ENCODE data around the gene CPNE2. TPM values are rescaled to one million over a fixed set of nuclear protein-coding genes. Genes with fewer than 3 reads are reported as not detected.

Gene CPNE2
- total and polyA plus RNA-seq, 2 donors = 24.6 to 43.0 TPM

DNA sequence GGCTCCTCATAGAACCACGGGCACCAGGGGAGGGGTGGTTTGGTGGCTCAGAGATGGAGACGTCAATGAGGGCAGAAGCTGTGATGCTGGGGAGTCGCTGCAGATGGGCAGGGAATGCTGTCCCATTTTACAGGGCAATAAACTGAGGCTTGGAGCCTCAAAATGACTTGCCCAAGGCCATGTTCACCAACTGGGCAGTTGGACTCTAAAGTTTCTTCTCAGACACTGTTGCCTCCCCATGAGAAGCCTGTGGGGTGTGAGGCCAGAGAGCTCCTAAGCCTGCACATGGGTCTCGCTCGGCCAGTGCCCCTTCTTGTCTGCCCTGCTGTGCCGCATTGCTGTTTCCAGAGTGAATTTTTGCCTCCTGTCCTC is 38.6 kb downstream of the CPNE2 start:
- no peak overlapping the region for H3K4me3 ChIP-seq (ENCODE audit: low read depth, low read length)
- no peak overlapping the region for H3K27ac ChIP-seq (ENCODE audit: low read depth)
- 94% methylated on average over 6 of the region's 6 CpGs for WGBS
- no peaks in the 10 kb centered on the region for H3K4me1 ChIP-seq (ENCODE audit: insufficient read depth)
- DNase-seq (ENCODE audit: extremely low spot score) = no peak
- no peaks in the 10 kb centered on the region for H3K36me3 ChIP-seq (ENCODE audit: insufficient read depth)

DNA sequence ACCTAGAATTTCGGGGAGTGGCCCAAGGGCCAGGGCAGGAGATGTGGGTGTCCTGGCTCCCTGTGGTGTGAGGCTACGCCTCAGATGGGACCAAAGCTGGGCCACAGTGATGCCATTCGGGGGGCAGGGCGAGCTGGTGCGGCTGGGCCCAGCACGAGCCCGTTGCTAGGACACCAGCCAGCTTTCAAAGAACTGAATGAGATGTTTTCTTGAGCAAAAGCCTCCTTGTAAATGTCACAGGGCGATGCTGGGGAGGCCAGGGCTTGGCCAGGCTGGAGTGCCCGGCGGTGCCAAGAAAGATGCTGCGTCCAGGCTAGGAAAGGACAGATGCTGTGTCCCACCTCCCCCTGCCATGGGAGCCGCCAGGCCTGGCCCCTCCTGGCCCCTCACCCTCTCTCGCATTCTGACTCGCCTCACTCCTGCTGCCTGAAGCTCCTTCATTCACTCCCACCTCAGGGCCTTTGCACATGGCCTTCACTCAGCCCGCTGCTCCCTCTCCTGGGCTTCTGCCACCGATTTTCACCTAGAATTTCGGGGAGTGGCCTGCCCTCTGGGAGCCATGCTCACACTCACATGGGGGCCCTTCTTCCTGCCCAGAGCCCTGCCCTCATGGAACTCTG is 39.1 kb downstream of the CPNE2 start:
- 81% methylated on average over 17 of the region's 17 CpGs for WGBS
- Histone ChIP-seq H3K36me3 (ENCODE audit: insufficient read depth) (no peaks in the 10 kb centered on the region), H3K4me3 (ENCODE audit: low read depth, low read length) (no peak overlapping the region), H3K4me1 (ENCODE audit: insufficient read depth) (no peaks in the 10 kb centered on the region), H3K27ac (ENCODE audit: low read depth) (no peak overlapping the region)
- DNase-seq (ENCODE audit: extremely low spot score) = no peak

DNA sequence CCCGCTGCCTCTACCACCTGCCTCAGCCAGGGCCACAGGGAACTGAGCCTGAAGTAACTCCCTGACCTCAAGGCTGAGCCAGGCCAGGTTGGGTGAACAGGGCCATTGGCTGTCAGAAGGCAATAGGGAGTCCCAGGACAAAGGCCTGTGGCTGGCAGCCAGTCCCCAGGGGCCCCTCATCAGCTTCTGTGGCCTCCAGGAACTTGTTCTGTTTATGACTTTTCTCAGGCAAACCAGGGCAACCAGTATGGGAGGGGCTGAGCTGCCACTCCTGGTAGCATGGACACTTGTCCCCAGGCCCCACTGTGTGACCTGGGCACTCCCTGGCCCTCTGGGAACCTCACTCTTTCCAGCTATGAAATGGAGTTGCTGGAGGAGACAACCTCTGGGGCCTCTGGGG is 40.1 kb downstream of the CPNE2 start:
- no peaks in the 10 kb centered on the region for H3K4me1 ChIP-seq (ENCODE audit: insufficient read depth)
- H3K36me3 ChIP-seq (ENCODE audit: insufficient read depth) = no peaks in the 10 kb centered on the region
- no peak for DNase-seq (ENCODE audit: extremely low spot score)
- H3K27ac ChIP-seq (ENCODE audit: low read depth) = no peak overlapping the region
- WGBS = 97% methylated on average over 1 of the region's 1 CpG
- no peak overlapping the region for H3K4me3 ChIP-seq (ENCODE audit: low read depth, low read length)

- no peaks in the 10 kb centered on the region for H3K36me3 ChIP-seq (ENCODE audit: insufficient read depth)
- no peak for DNase-seq (ENCODE audit: extremely low spot score)
- 67% methylated on average over 4 of the region's 4 CpGs for WGBS
- H3K4me3 ChIP-seq (ENCODE audit: low read depth, low read length) = no peak overlapping the region
- H3K27ac ChIP-seq (ENCODE audit: low read depth) = no peak overlapping the region
- no peaks in the 10 kb centered on the region for H3K4me1 ChIP-seq (ENCODE audit: insufficient read depth)
Observed at GRCh38 chr16:57133031-57133430, 40.6 kb downstream of the CPNE2 start.

- DNase-seq (ENCODE audit: extremely low spot score) = no peak
- 90% methylated on average over 10 of the region's 10 CpGs for WGBS
Observed at GRCh38 chr16:57133886-57134285, 41.5 kb downstream of the CPNE2 start.

GRCh38 chr16:57134982-57135381 is 42.6 kb downstream of the CPNE2 start:
- H3K27ac ChIP-seq (ENCODE audit: low read depth) = no peak overlapping the region
- no peak overlapping the region for H3K4me3 ChIP-seq (ENCODE audit: low read depth, low read length)
- H3K4me1 ChIP-seq (ENCODE audit: insufficient read depth) = no peaks in the 10 kb centered on the region
- DNase-seq (ENCODE audit: extremely low spot score) = no peak
- 88% methylated on average over 2 of the region's 2 CpGs for WGBS
- H3K36me3 ChIP-seq (ENCODE audit: insufficient read depth) = no peaks in the 10 kb centered on the region

More at GRCh38 chr16:57133886-57134285, 41.5 kb downstream of the CPNE2 start:
- H3K4me3 ChIP-seq (ENCODE audit: low read depth, low read length) = no peak overlapping the region
- H3K27ac ChIP-seq (ENCODE audit: low read depth) = no peak overlapping the region
- no peaks in the 10 kb centered on the region for H3K4me1 ChIP-seq (ENCODE audit: insufficient read depth)
- no peaks in the 10 kb centered on the region for H3K36me3 ChIP-seq (ENCODE audit: insufficient read depth)

GRCh38 chr16:57137043-57137442 is 44.7 kb downstream of the CPNE2 start:
- WGBS = 81% methylated on average over 14 of the region's 14 CpGs
- H3K36me3 ChIP-seq (ENCODE audit: insufficient read depth) = no peaks in the 10 kb centered on the region
- no peak overlapping the region for H3K4me3 ChIP-seq (ENCODE audit: low read depth, low read length)
- DNase-seq (ENCODE audit: extremely low spot score) = no peak
- no peaks in the 10 kb centered on the region for H3K4me1 ChIP-seq (ENCODE audit: insufficient read depth)
- H3K27ac ChIP-seq (ENCODE audit: low read depth) = no peak overlapping the region

DNA sequence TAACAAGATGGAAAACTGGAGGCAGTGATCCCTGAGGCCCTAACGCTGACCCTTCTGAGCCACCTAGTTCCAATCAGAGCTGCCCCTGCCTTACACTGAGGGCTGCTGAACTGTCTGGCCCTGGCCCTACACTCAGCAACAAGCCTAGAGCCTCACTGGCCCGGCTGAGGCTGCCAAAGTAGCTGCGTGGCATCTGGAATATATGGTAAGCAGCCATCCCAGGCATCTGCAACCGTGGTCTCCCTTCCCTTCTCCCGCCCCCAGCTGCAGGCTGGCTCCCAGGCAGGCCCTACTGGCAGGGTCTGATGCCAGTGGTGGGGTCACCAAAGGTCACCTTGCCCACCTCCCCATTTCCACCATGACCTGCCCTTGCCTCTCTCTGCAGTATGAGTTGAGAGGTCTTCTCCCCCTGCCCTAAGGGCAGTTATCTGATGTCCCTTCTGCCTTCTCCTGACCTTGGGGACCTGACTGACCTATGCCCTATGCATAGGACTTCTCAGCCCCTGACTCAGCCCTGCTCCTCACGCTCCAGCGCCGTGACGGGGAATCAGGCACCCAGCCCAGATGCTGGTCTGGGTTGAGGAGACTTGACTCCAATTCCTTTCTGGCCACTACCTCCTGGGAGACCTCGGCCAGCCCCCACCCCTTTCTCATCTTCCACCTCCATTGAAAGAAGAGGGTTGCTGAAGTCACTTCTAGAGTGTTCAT is 45.3 kb downstream of the CPNE2 start:
- Histone ChIP-seq H3K4me1 (ENCODE audit: insufficient read depth) (no peaks in the 10 kb centered on the region), H3K27ac (ENCODE audit: low read depth) (no peak overlapping the region), H3K36me3 (ENCODE audit: insufficient read depth) (no peaks in the 10 kb centered on the region), H3K4me3 (ENCODE audit: low read depth, low read length) (no peak overlapping the region)
- 79% methylated on average over 10 of the region's 10 CpGs for WGBS
- no peak for DNase-seq (ENCODE audit: extremely low spot score)

DNA sequence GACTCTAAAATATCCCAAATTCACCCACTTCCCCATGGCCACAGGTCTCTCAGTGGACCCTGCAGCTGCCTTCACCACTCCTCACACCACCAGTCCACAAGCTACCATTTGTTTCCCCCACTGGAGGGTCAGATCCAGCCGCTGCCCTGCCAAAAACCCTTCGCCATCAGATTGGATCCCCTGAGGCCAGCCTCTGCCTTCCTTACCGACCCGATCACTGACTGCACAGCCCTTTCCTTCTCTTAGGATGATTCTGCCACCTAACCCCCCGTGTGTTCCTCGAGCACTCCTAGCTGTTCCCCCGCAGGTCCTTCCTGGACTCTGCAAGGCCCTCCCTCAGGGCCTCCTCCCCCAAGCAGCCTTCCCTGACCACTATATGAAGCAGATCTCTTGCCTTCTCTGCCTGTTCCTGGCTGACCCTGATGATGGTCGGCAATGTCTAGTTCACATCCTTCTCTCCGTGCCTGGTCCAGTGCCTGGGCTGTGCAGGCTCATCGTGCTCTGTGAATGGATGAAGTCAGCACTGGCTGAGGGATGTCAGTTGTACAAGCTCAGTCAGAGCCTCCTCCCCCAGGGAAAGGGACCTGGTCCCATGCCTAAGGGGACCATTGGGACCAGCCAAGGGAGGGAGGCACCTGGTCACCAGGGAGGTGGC is 46.0 kb downstream of the CPNE2 start:
- H3K4me3 ChIP-seq (ENCODE audit: low read depth, low read length) = no peak overlapping the region
- no peak overlapping the region for H3K27ac ChIP-seq (ENCODE audit: low read depth)
- DNase-seq (ENCODE audit: extremely low spot score) = no peak
- H3K36me3 ChIP-seq (ENCODE audit: insufficient read depth) = no peaks in the 10 kb centered on the region
- 89% methylated on average over 10 of the region's 10 CpGs for WGBS
- no peaks in the 10 kb centered on the region for H3K4me1 ChIP-seq (ENCODE audit: insufficient read depth)

DNA sequence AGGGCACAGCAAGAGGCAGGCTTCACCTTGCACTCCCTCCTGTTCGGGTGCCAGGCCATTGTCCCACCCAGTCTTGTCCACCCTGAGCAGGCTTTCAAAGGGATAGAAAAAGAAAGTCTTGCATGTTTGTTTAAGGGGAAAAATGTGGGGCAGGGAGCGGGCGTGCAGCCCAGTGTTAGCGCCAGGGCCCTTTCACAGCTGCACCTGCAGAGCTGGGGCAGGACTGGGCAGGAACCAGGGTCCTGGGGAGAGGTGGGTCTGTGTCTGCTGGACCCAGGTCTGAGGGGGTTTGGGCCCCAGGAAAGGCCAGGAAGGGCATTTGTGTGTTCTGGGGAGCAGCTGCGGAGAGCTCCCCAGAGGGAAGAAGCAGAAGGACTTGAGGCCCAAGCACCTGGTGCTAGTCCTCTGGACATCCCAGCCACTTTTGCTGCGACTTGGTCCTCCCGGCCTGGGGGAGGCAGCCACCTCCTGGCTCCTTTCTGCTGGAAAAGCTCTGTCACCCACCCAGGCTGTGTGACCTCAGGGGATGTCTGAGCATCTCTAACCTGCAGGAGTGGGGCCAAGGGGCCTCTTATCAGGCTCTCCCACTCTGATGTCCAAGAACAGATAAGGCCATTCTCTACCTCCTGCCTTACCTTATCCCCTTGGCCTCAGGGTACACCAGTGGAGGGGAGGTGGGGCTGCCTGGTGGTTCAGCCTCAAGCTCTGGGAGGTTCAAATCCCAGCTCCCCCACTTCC is 48.7 kb downstream of the CPNE2 start:
- no peaks in the 10 kb centered on the region for H3K4me1 ChIP-seq (ENCODE audit: insufficient read depth)
- H3K36me3 ChIP-seq (ENCODE audit: insufficient read depth) = no peaks in the 10 kb centered on the region
- no peak overlapping the region for H3K4me3 ChIP-seq (ENCODE audit: low read depth, low read length)
- no peak for DNase-seq (ENCODE audit: extremely low spot score)
- H3K27ac ChIP-seq (ENCODE audit: low read depth) = no peak overlapping the region
- 91% methylated on average over 7 of the region's 7 CpGs for WGBS

DNA sequence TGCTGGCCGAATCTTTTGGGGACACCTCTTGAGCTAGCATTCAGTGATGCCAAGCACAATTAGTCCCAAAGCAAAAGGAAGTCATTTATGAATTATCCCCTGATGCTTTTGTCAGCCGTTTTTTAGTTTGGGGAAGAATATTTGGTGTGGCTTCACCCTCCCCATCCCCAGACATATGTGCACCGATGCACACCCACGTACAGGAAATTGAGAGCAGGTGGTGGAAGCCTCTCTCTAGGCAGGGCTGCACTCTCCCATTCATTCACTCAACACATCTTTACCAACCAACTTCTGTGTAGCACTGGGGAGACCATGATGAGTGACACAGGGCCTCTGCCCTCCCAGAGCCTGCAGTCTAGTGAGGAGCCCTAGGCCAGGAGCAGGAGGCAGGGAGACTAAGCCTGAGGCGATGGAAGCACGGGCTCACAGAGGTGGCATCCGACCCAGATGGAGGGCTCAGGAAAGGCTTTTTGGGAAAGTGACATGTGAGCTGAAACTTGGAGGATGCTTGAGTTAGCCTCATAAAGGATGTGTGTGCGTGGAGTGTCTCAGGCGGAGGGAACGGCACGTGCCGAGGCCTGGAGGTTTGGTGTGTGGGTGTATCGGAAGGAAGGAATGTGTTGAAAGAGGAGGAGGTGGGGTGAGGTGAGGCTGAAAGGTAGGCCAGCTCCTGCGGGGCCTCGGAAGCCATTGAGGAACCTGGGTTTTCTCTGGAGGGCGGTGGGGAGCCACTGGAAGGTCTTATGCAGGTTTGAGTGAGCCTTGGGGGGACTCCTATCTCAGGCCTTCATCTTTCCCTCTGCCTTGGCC is 49.6 kb downstream of the CPNE2 start:
- H3K36me3 ChIP-seq (ENCODE audit: insufficient read depth) = no peaks in the 10 kb centered on the region
- WGBS = 84% methylated on average over 16 of the region's 16 CpGs
- DNase-seq (ENCODE audit: extremely low spot score) = no peak
- no peak overlapping the region for H3K27ac ChIP-seq (ENCODE audit: low read depth)
- no peak overlapping the region for H3K4me3 ChIP-seq (ENCODE audit: low read depth, low read length)
- H3K4me1 ChIP-seq (ENCODE audit: insufficient read depth) = no peaks in the 10 kb centered on the region

DNA sequence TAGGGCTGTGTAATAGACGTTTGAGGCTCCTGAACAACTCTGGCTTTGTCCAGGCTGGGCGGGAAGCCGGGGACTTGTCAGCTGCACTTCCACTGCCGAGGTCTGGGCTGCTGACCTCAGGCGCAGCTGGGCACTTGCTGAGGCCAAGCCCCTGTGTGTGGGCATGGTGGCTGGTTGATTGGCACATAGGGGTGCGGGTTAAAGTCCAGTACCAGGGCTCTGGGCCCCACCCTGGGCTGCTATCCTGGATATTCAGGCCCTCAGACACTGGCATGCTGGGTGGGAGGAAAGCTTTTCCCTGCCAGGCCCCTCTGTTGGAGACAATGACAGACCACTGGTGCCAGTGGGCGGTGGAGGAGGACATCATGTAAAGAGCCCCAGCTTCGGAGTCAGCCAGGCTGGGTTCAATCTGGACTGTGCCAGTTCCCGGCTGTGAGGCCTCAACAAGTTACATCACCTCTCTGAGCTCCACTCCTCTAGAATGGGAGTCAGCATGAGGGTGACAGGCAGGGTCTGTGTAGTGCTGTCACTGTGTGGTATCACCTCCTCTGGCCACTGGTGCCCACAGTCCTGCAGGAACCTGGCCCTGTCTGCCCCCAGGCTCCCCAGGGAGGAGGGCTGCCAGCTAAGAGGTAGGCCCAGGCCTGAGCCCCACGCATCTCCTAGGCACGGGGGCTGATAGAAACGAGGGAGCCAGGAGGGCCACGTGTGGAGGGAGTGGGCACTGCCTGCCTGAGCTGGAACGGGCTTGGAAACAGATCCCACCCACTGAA is 51.0 kb downstream of the CPNE2 start:
- Histone ChIP-seq H3K4me3 (ENCODE audit: low read depth, low read length) (no peak overlapping the region), H3K36me3 (ENCODE audit: insufficient read depth) (no peaks in the 10 kb centered on the region), H3K4me1 (ENCODE audit: insufficient read depth) (no peaks in the 10 kb centered on the region), H3K27ac (ENCODE audit: low read depth) (no peak overlapping the region)
- DNase-seq (ENCODE audit: extremely low spot score) = no peak
- WGBS = 83% methylated on average over 14 of the region's 14 CpGs
